ENCODE results near the gene TYW1B. TPM values are rescaled to one million over a fixed set of nuclear protein-coding genes. Genes with fewer than 3 reads are reported as not detected.
"Not testable (repeated sequence)": the region's sequence is repeated elsewhere in the genome, so short reads cannot be mapped to it uniquely, and the experiment has no call there.

TYW1B gene
- total RNA-seq, 1 donor from 2014 or later: 2.0 TPM

- not testable (repeated sequence) for H3K27me3 Mint-ChIP-seq (ENCODE audit: low read depth, unreplicated experiment); FAIRE-seq; H3K27ac ChIP-seq (ENCODE audit: low read depth, low read length); H3K79me2 ChIP-seq (ENCODE audit: insufficient read depth, low read length); H3K27ac Mint-ChIP-seq (ENCODE audit: unreplicated experiment); H3K9ac ChIP-seq (ENCODE audit: low read length); H3K4me1 ChIP-seq (ENCODE audit: insufficient read depth, low read length); H2AFZ ChIP-seq (ENCODE audit: low read depth, low read length); H3K4me1 Mint-ChIP-seq (ENCODE audit: low read depth, unreplicated experiment); DNase-seq (ENCODE audit: low read depth); H3K9me3 Mint-ChIP-seq (ENCODE audit: unreplicated experiment); H3K4me3 Mint-ChIP-seq (ENCODE audit: unreplicated experiment); H3K27me3 ChIP-seq (ENCODE audit: insufficient read depth, low read length); H3K36me3 ChIP-seq (ENCODE audit: insufficient read depth, low read length); H3K4me2 ChIP-seq (ENCODE audit: low read length); H4K20me1 ChIP-seq (ENCODE audit: insufficient read depth, low read length); H3K9me3 ChIP-seq (ENCODE audit: insufficient read depth, low read depth, low read length); H3K4me3 ChIP-seq (ENCODE audit: insufficient read depth, low read depth, low read length)
- peaks cover 14% of the 10 kb centered on the region for H3K36me3 Mint-ChIP-seq (ENCODE audit: low read depth, unreplicated experiment)
Observed at GRCh38 chr7:72583620-72584361, 244.2 kb downstream of the TYW1B start.

- not testable (repeated sequence) for H3K9me3 ChIP-seq (ENCODE audit: insufficient read depth, low read depth, low read length); H3K4me1 Mint-ChIP-seq (ENCODE audit: low read depth, unreplicated experiment); H3K4me1 ChIP-seq (ENCODE audit: insufficient read depth, low read length); H3K9me3 Mint-ChIP-seq (ENCODE audit: unreplicated experiment); H3K4me3 ChIP-seq (ENCODE audit: insufficient read depth, low read depth, low read length); FAIRE-seq; H2AFZ ChIP-seq (ENCODE audit: low read depth, low read length); H3K27me3 Mint-ChIP-seq (ENCODE audit: low read depth, unreplicated experiment); H3K27ac ChIP-seq (ENCODE audit: low read depth, low read length); H3K27ac Mint-ChIP-seq (ENCODE audit: unreplicated experiment); H3K36me3 ChIP-seq (ENCODE audit: insufficient read depth, low read length); H3K79me2 ChIP-seq (ENCODE audit: insufficient read depth, low read length); DNase-seq (ENCODE audit: low read depth); H4K20me1 ChIP-seq (ENCODE audit: insufficient read depth, low read length); H3K4me3 Mint-ChIP-seq (ENCODE audit: unreplicated experiment); H3K27me3 ChIP-seq (ENCODE audit: insufficient read depth, low read length); H3K36me3 Mint-ChIP-seq (ENCODE audit: low read depth, unreplicated experiment); H3K9ac ChIP-seq (ENCODE audit: low read length); H3K4me2 ChIP-seq (ENCODE audit: low read length)
Observed at GRCh38 chr7:72580142-72580770, 247.7 kb downstream of the TYW1B start.

GRCh38 chr7:72577107-72577506 is 250.9 kb downstream of the TYW1B start:
- peaks cover 4% of the 10 kb centered on the region for H3K4me1 Mint-ChIP-seq (ENCODE audit: low read depth, unreplicated experiment)
- Histone ChIP-seq H3K36me3 (ENCODE audit: insufficient read depth, low read length) (no peaks in the 10 kb centered on the region), H4K20me1 (ENCODE audit: insufficient read depth, low read length) (no peaks in the 10 kb centered on the region), H3K27me3 (ENCODE audit: insufficient read depth, low read length) (no peaks in the 10 kb centered on the region), H3K9ac (ENCODE audit: low read length) (no peak overlapping the region), H3K27ac (ENCODE audit: low read depth, low read length) (no peak overlapping the region), H3K9me3 (ENCODE audit: insufficient read depth, low read depth, low read length) (no peaks in the 10 kb centered on the region), H3K4me2 (ENCODE audit: low read length) (no peak overlapping the region), H3K4me3 (ENCODE audit: insufficient read depth, low read depth, low read length) (no peak overlapping the region), H3K79me2 (ENCODE audit: insufficient read depth, low read length) (no peaks in the 10 kb centered on the region), H3K4me1 (ENCODE audit: insufficient read depth, low read length) (no peaks in the 10 kb centered on the region), H2AFZ (ENCODE audit: low read depth, low read length) (no peak overlapping the region)
- no peaks in the 10 kb centered on the region for H3K36me3 Mint-ChIP-seq (ENCODE audit: low read depth, unreplicated experiment)
- no peak overlapping the region for H3K27ac Mint-ChIP-seq (ENCODE audit: unreplicated experiment)
- H3K9me3 Mint-ChIP-seq (ENCODE audit: unreplicated experiment): no peaks in the 10 kb centered on the region
- H3K4me3 Mint-ChIP-seq (ENCODE audit: unreplicated experiment): no peak overlapping the region
- FAIRE-seq (no peak), DNase-seq (ENCODE audit: low read depth) (no peak)
- TF ChIP-seq EZH2 (IDR thresholded peaks at IDR 0.05; ENCODE audit: insufficient read depth, low read length): no peak
- no peak for TF ChIP-seq CTCF (IDR thresholded peaks at IDR 0.05; ENCODE audit: insufficient read depth, low read depth, low read length)
- no peaks in the 10 kb centered on the region for H3K27me3 Mint-ChIP-seq (ENCODE audit: low read depth, unreplicated experiment)

- H3K4me3 ChIP-seq (ENCODE audit: insufficient read depth, low read depth, low read length); H3K27ac ChIP-seq (ENCODE audit: low read depth, low read length); H4K20me1 ChIP-seq (ENCODE audit: insufficient read depth, low read length); H3K27me3 ChIP-seq (ENCODE audit: insufficient read depth, low read length); H3K27ac Mint-ChIP-seq (ENCODE audit: unreplicated experiment); H2AFZ ChIP-seq (ENCODE audit: low read depth, low read length); H3K4me1 ChIP-seq (ENCODE audit: insufficient read depth, low read length); H3K4me1 Mint-ChIP-seq (ENCODE audit: low read depth, unreplicated experiment); H3K9ac ChIP-seq (ENCODE audit: low read length); DNase-seq (ENCODE audit: low read depth); H3K9me3 ChIP-seq (ENCODE audit: insufficient read depth, low read depth, low read length); FAIRE-seq; H3K27me3 Mint-ChIP-seq (ENCODE audit: low read depth, unreplicated experiment); H3K36me3 ChIP-seq (ENCODE audit: insufficient read depth, low read length); H3K4me3 Mint-ChIP-seq (ENCODE audit: unreplicated experiment); H3K79me2 ChIP-seq (ENCODE audit: insufficient read depth, low read length); H3K36me3 Mint-ChIP-seq (ENCODE audit: low read depth, unreplicated experiment); H3K4me2 ChIP-seq (ENCODE audit: low read length): not testable (repeated sequence)
- H3K9me3 Mint-ChIP-seq (ENCODE audit: unreplicated experiment): peaks cover 13% of the 10 kb centered on the region
Observed at GRCh38 chr7:72561988-72562387, 266.0 kb downstream of the TYW1B start.

GRCh38 chr7:72559546-72559945 is 268.5 kb downstream of the TYW1B start:
- H3K36me3 ChIP-seq (ENCODE audit: insufficient read depth, low read length); FAIRE-seq; H3K4me3 Mint-ChIP-seq (ENCODE audit: unreplicated experiment); H3K4me3 ChIP-seq (ENCODE audit: insufficient read depth, low read depth, low read length); H3K27ac ChIP-seq (ENCODE audit: low read depth, low read length); H3K9ac ChIP-seq (ENCODE audit: low read length); H3K27me3 ChIP-seq (ENCODE audit: insufficient read depth, low read length); H3K27me3 Mint-ChIP-seq (ENCODE audit: low read depth, unreplicated experiment); H3K9me3 ChIP-seq (ENCODE audit: insufficient read depth, low read depth, low read length); DNase-seq (ENCODE audit: low read depth); H3K36me3 Mint-ChIP-seq (ENCODE audit: low read depth, unreplicated experiment); H3K27ac Mint-ChIP-seq (ENCODE audit: unreplicated experiment); H3K79me2 ChIP-seq (ENCODE audit: insufficient read depth, low read length); H3K4me2 ChIP-seq (ENCODE audit: low read length); H4K20me1 ChIP-seq (ENCODE audit: insufficient read depth, low read length); H3K4me1 ChIP-seq (ENCODE audit: insufficient read depth, low read length); H3K4me1 Mint-ChIP-seq (ENCODE audit: low read depth, unreplicated experiment); H2AFZ ChIP-seq (ENCODE audit: low read depth, low read length): not testable (repeated sequence)
- peaks cover 13% of the 10 kb centered on the region for H3K9me3 Mint-ChIP-seq (ENCODE audit: unreplicated experiment)

Data from astrocyte (in vitro differentiated cells and primary cell).